ENCODE measurements around the gene TNFRSF6B.
"Not testable (repeated sequence)": the region's sequence is repeated elsewhere in the genome, so short reads cannot be mapped to it uniquely, and the experiment has no call there.

TNFRSF6B gene

GRCh38 chr20:63663332-63664066 lies 33.0 kb upstream of the TNFRSF6B start:
- H3K4me1 ChIP-seq (ENCODE audit: control insufficient read depth, insufficient read depth, low read length), result peaks cover 8% of the 10 kb centered on the region
- H3K4me3 ChIP-seq (ENCODE audit: low read length in 2 of 2), result no peak overlapping the region
- no peak overlapping the region for H3K27ac ChIP-seq (ENCODE audit: low read length)
- H3K9me3 ChIP-seq (ENCODE audit: control insufficient read depth in 2 of 2, low read length in 2 of 2), result no peaks in the 10 kb centered on the region
- H3K27me3 ChIP-seq (ENCODE audit: control insufficient read depth in 1 of 2, insufficient read depth in 2 of 2, low read length in 2 of 2), result no peaks in the 10 kb centered on the region
- no peak overlapping the region for H3K9ac ChIP-seq (ENCODE audit: low read length in 2 of 2)
- H3K36me3 ChIP-seq (ENCODE audit: control insufficient read depth in 2 of 2, insufficient read depth in 2 of 2, low read length in 2 of 2), result peaks cover 34 to 36% of the 10 kb centered on the region in 2 donors

GRCh38 chr20:63664143-63664851 lies 32.2 kb upstream of the TNFRSF6B start:
- no peak overlapping the region for H3K27ac ChIP-seq (ENCODE audit: low read length)
- no peak overlapping the region for H3K9ac ChIP-seq (ENCODE audit: low read length in 2 of 2)
- no peak overlapping the region for H3K4me3 ChIP-seq (ENCODE audit: low read length in 2 of 2)
- peaks cover 3% of the 10 kb centered on the region for H3K4me1 ChIP-seq (ENCODE audit: control insufficient read depth, insufficient read depth, low read length)
- H3K9me3 ChIP-seq (ENCODE audit: control insufficient read depth in 2 of 2, low read length in 2 of 2), result no peaks in the 10 kb centered on the region
- H3K36me3 ChIP-seq (ENCODE audit: control insufficient read depth in 2 of 2, insufficient read depth in 2 of 2, low read length in 2 of 2), result peaks cover 39 to 41% of the 10 kb centered on the region in 2 donors
- no peaks in the 10 kb centered on the region for H3K27me3 ChIP-seq (ENCODE audit: control insufficient read depth in 1 of 2, insufficient read depth in 2 of 2, low read length in 2 of 2)

- no peak overlapping the region for H3K4me3 ChIP-seq (ENCODE audit: low read length in 2 of 2)
- H3K9ac ChIP-seq (ENCODE audit: low read length in 2 of 2), result no peak overlapping the region
- peaks cover 41% of the 10 kb centered on the region in 2 donors for H3K36me3 ChIP-seq (ENCODE audit: control insufficient read depth in 2 of 2, insufficient read depth in 2 of 2, low read length in 2 of 2)
- H3K27me3 ChIP-seq (ENCODE audit: control insufficient read depth in 1 of 2, insufficient read depth in 2 of 2, low read length in 2 of 2), result no peaks in the 10 kb centered on the region
- no peak overlapping the region for H3K27ac ChIP-seq (ENCODE audit: low read length)
- H3K4me1 ChIP-seq (ENCODE audit: control insufficient read depth, insufficient read depth, low read length), result no peaks in the 10 kb centered on the region
- no peaks in the 10 kb centered on the region for H3K9me3 ChIP-seq (ENCODE audit: control insufficient read depth in 2 of 2, low read length in 2 of 2)
Measured at GRCh38 chr20:63664861-63665594, 31.4 kb upstream of the TNFRSF6B start.

DNA sequence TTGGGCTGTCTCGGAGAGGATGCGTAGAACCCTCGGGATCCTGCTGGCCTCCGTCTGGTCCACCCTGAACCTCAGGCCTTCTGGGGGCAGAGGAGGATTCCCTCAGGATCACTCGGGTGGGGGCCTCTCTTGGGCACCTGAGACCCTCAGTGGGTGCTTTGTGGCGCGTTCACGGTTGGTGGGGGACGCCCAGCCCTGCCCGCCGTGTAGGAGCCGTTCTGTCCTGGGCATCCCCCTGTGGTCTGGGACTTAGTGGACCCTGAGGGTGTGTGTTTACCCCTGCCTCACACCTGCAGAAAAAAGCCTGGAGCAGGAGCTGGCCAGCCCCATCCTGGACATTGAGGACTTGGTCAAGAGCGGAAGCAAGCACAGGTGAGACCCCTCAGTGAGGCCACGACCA lies 30.7 kb upstream of the TNFRSF6B start:
- Histone ChIP-seq H3K27ac (ENCODE audit: low read length) (no peak overlapping the region), H3K4me1 (ENCODE audit: control insufficient read depth, insufficient read depth, low read length) (no peaks in the 10 kb centered on the region), H3K9ac (ENCODE audit: low read length in 2 of 2) (no peak overlapping the region), H3K27me3 (ENCODE audit: control insufficient read depth in 1 of 2, insufficient read depth in 2 of 2, low read length in 2 of 2) (no peaks in the 10 kb centered on the region), H3K9me3 (ENCODE audit: control insufficient read depth in 2 of 2, low read length in 2 of 2) (no peaks in the 10 kb centered on the region), H3K36me3 (ENCODE audit: control insufficient read depth in 2 of 2, insufficient read depth in 2 of 2, low read length in 2 of 2) (peaks cover 41 to 43% of the 10 kb centered on the region in 2 donors), H3K4me3 (ENCODE audit: low read length in 2 of 2) (no peak overlapping the region)

- H3K27ac ChIP-seq (ENCODE audit: low read length), result no peak overlapping the region
- no peaks in the 10 kb centered on the region for H3K4me1 ChIP-seq (ENCODE audit: control insufficient read depth, insufficient read depth, low read length)
- no peaks in the 10 kb centered on the region for H3K9me3 ChIP-seq (ENCODE audit: control insufficient read depth in 2 of 2, low read length in 2 of 2)
- H3K4me3 ChIP-seq (ENCODE audit: low read length in 2 of 2), result no peak overlapping the region
- peaks cover 32 to 37% of the 10 kb centered on the region in 2 donors for H3K36me3 ChIP-seq (ENCODE audit: control insufficient read depth in 2 of 2, insufficient read depth in 2 of 2, low read length in 2 of 2)
- no peaks in the 10 kb centered on the region for H3K27me3 ChIP-seq (ENCODE audit: control insufficient read depth in 1 of 2, insufficient read depth in 2 of 2, low read length in 2 of 2)
- no peak overlapping the region for H3K9ac ChIP-seq (ENCODE audit: low read length in 2 of 2)
Measured at GRCh38 chr20:63667858-63668257, 28.6 kb upstream of the TNFRSF6B start.

GRCh38 chr20:63668351-63668750 lies 28.1 kb upstream of the TNFRSF6B start:
- no peak overlapping the region for H3K27ac ChIP-seq (ENCODE audit: low read length)
- peaks cover 29 to 32% of the 10 kb centered on the region in 2 donors for H3K36me3 ChIP-seq (ENCODE audit: control insufficient read depth in 2 of 2, insufficient read depth in 2 of 2, low read length in 2 of 2)
- H3K4me1 ChIP-seq (ENCODE audit: control insufficient read depth, insufficient read depth, low read length), result no peaks in the 10 kb centered on the region
- H3K9ac ChIP-seq (ENCODE audit: low read length in 2 of 2), result no peak overlapping the region
- no peak overlapping the region for H3K4me3 ChIP-seq (ENCODE audit: low read length in 2 of 2)
- H3K9me3 ChIP-seq (ENCODE audit: control insufficient read depth in 2 of 2, low read length in 2 of 2), result no peaks in the 10 kb centered on the region
- no peaks in the 10 kb centered on the region for H3K27me3 ChIP-seq (ENCODE audit: control insufficient read depth in 1 of 2, insufficient read depth in 2 of 2, low read length in 2 of 2)

- H3K4me3 ChIP-seq (ENCODE audit: low read length in 2 of 2); H3K9ac ChIP-seq (ENCODE audit: low read length in 2 of 2); H3K27ac ChIP-seq (ENCODE audit: low read length); H3K4me1 ChIP-seq (ENCODE audit: control insufficient read depth, insufficient read depth, low read length); H3K27me3 ChIP-seq (ENCODE audit: control insufficient read depth in 1 of 2, insufficient read depth in 2 of 2, low read length in 2 of 2); H3K9me3 ChIP-seq (ENCODE audit: control insufficient read depth in 2 of 2, low read length in 2 of 2): not testable (repeated sequence)
- H3K36me3 ChIP-seq (ENCODE audit: control insufficient read depth in 2 of 2, insufficient read depth in 2 of 2, low read length in 2 of 2), result peaks cover 35 to 36% of the 10 kb centered on the region in 2 donors
Measured at GRCh38 chr20:63671695-63672094, 24.8 kb upstream of the TNFRSF6B start.

DNA sequence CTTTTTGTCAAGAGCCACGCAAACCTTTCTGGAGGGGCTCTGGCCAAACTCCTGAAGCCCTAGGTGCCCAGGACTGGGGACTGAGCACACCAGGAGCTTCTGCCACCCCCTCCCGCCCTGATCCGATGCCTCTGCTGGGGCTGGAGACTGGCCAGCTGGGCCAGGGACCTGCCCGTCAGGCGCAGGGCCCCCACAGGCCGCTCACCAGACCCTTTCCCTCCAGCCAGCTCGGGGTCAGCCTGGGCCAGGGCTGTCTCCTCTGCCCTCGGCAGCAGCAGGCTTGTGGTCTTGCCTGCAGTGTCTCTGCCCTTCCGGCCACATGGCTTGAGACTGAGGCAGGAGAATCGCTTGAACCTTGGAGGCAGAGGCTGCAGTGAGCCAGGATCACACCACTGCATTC lies 23.8 kb upstream of the TNFRSF6B start:
- H3K4me1 ChIP-seq (ENCODE audit: control insufficient read depth, insufficient read depth, low read length), result no peaks in the 10 kb centered on the region
- H3K27me3 ChIP-seq (ENCODE audit: control insufficient read depth in 1 of 2, insufficient read depth in 2 of 2, low read length in 2 of 2), result no peaks in the 10 kb centered on the region
- no peak overlapping the region for H3K27ac ChIP-seq (ENCODE audit: low read length)
- H3K9ac ChIP-seq (ENCODE audit: low read length in 2 of 2), result no peak overlapping the region
- peaks cover 30 to 32% of the 10 kb centered on the region in 2 donors for H3K36me3 ChIP-seq (ENCODE audit: control insufficient read depth in 2 of 2, insufficient read depth in 2 of 2, low read length in 2 of 2)
- H3K4me3 ChIP-seq (ENCODE audit: low read length in 2 of 2), result no peak overlapping the region
- no peaks in the 10 kb centered on the region for H3K9me3 ChIP-seq (ENCODE audit: control insufficient read depth in 2 of 2, low read length in 2 of 2)

GRCh38 chr20:63673951-63674350 lies 22.5 kb upstream of the TNFRSF6B start:
- Histone ChIP-seq H3K4me3 (ENCODE audit: low read length in 2 of 2) (no peak overlapping the region), H3K36me3 (ENCODE audit: control insufficient read depth in 2 of 2, insufficient read depth in 2 of 2, low read length in 2 of 2) (peaks cover 25 to 32% of the 10 kb centered on the region in 2 donors), H3K27ac (ENCODE audit: low read length) (no peak overlapping the region), H3K27me3 (ENCODE audit: control insufficient read depth in 1 of 2, insufficient read depth in 2 of 2, low read length in 2 of 2) (no peaks in the 10 kb centered on the region), H3K9me3 (ENCODE audit: control insufficient read depth in 2 of 2, low read length in 2 of 2) (no peaks in the 10 kb centered on the region), H3K4me1 (ENCODE audit: control insufficient read depth, insufficient read depth, low read length) (no peaks in the 10 kb centered on the region), H3K9ac (ENCODE audit: low read length in 2 of 2) (no peak overlapping the region)

DNA sequence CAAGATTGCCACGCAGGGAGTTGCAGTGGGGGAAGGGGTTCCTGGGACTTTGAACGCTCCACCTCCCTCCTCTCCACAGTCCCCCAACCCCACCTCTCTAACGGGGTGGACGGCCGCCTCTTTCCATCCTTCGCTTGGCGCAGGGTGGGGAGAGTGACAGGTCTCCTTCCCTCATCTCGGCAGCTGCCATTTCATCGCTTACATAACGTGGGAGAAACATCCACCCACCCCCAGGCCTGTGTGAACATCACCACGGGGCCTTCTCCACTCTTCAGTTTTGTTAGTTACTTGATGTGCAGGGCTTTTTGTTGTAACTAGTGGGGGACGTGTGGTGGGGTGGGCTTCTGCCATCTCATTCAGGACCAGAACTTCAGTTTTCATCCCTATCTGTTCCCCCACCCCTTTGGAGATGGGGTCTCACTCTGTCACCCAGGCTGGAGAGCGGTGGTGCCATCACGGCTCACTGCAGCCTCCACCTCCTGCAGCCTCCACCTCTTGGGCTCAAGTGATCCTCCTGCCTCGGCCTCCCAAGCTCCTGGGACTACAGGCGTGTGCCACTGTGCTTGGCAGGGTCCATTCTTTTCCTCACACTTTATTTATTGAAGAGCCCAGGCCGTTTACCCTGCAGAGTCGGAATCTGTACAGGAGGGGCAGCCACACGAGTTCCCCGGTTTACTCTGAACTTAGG lies 20.6 kb upstream of the TNFRSF6B start:
- Histone ChIP-seq H3K36me3 (ENCODE audit: control insufficient read depth in 2 of 2, insufficient read depth in 2 of 2, low read length in 2 of 2) (peaks cover 18 to 31% of the 10 kb centered on the region in 2 donors), H3K27ac (ENCODE audit: low read length) (no peak overlapping the region), H3K27me3 (ENCODE audit: control insufficient read depth in 1 of 2, insufficient read depth in 2 of 2, low read length in 2 of 2) (no peaks in the 10 kb centered on the region), H3K4me1 (ENCODE audit: control insufficient read depth, insufficient read depth, low read length) (no peaks in the 10 kb centered on the region), H3K9ac (ENCODE audit: low read length in 2 of 2) (no peak overlapping the region), H3K9me3 (ENCODE audit: control insufficient read depth in 2 of 2, low read length in 2 of 2) (no peaks in the 10 kb centered on the region), H3K4me3 (ENCODE audit: low read length in 2 of 2) (no peak overlapping the region)

All from stomach smooth muscle (tissue), 2 donors.